Prostate gland (tissue), 2 donors: ENCODE data around the gene TRIM37. TPM values are rescaled to one million over a fixed set of nuclear protein-coding genes. Genes with fewer than 3 reads are reported as not detected.
"Not testable (repeated sequence)": the region's sequence is repeated elsewhere in the genome, so short reads cannot be mapped to it uniquely, and the experiment has no call there.

Source experiments
- DNase-seq: peaks from one replicate; pipeline ENCODE4 v3.0.0-alpha.2; 2019; ENCODE audit warnings: low spot score
- H3K27ac ChIP-seq, 2 donors: fragments of 200-600 bp; sonication (generic); 2 replicates each; pipeline ENCODE4 v1.5.1; 2017 to 2019
- H3K27me3 ChIP-seq: fragments of 200-600 bp; sonication (generic); replicated peaks from 2 replicates; pipeline ENCODE4 v1.5.1; 2019; ENCODE audit not compliant: insufficient read depth
- H3K36me3 ChIP-seq, 2 donors: fragments of 200-600 bp; sonication (generic); 1 replicate in 1 of 2; 2 replicates in 1 of 2; pipeline versions ENCODE4 v1.5.1 to v1.8.1; 2017 to 2019
- H3K4me1 ChIP-seq: fragments of 200-600 bp; sonication (generic); replicated peaks from 2 replicates; pipeline ENCODE4 v1.5.1; 2019
- H3K4me3 ChIP-seq, 2 donors: fragments of 200-600 bp; sonication (generic); 2 replicates each; pipeline ENCODE4 v1.5.1; 2017 to 2019
- H3K9me3 ChIP-seq: fragments of 200-600 bp; sonication (generic); 2 replicates; pipeline ENCODE4 v1.5.1; 2017
- POLR2A ChIP-seq: fragments of 450-650 bp; IDR thresholded peaks from one replicate; pipeline ENCODE4 v1.6.1; 2016; ENCODE audit warnings: antibody characterized with exemption, mild to moderate bottlenecking
- POLR2AphosphoS5 ChIP-seq: sonication (generic); formaldehyde crosslinking; IDR thresholded peaks from one replicate; pipeline ENCODE4 v1.6.1; 2017; ENCODE audit warnings: antibody characterized with exemption
- WGBS: methylation state at CpG from one replicate; pipeline ENCODE4 v1.1.5; 2018; 5-methylcytosine and 5-hydroxymethylcytosine counted together
- intact Hi-C: fragments of 100-400 bp; cut with DNase I; formaldehyde crosslinking; loops from one replicate; pipeline ENCODE4 v1.14.2; 2022
- total RNA-seq, 2 donors: library from RNA; depleted of rRNA; stranded (reverse); fragments of >200 nt; gene quantifications; one replicate each; pipeline ENCODE4 v1.1.0, GENCODE V29; 2016
- TF ChIP-seq, protein P1 (sequence below), 4 experiments: fragments of 200-600 bp in 2 of 4; fragments of 450-650 bp in 2 of 4; sonication (generic) in 2 of 4; IDR thresholded peaks; 1 replicate in 3 of 4; 2 replicates in 1 of 4; pipeline ENCODE4 v1.5.1; 2016 to 2019; ENCODE audit warnings: antibody characterized with exemption in 4 of 4, mild to moderate bottlenecking in 2 of 4, moderate library complexity in 2 of 4

TRIM37 gene
- total RNA-seq, 2 donors from 2014 or later: 22.6 to 55.5 TPM

DNA sequence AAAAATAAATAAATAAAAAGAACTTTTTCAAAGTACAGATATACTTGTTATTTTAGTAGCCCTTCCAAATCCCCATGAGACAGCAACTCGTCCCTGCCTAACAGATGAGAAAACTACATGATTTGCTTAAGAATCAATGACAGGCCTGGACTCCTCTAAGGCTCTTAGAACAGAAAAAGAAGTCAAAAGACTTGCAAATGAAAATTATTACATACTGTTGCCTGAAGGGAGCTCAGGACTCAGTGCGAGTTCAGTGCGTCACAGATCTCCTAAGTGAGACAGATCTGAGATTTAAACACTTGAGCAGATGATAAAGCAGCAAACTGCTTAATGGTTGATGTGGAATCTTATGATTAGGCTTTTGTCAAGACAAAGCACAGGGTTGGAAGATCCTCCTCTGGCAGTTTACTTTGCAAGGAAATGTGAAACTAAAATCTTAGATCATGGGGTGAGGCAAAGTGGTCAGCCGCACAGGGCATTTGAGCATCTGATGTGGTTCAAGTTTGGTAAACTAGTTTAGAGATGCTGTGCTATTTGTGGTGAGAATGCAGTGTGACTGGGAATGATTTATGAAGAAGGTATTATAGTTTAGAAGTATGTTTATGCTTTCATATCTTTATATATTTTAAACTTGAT, 138.1 kb downstream of the TRIM37 start:
- no peak overlapping the region for H3K4me3 ChIP-seq
- no peak for DNase-seq
- H3K36me3 ChIP-seq: no peaks in the 10 kb centered on the region
- H3K27ac ChIP-seq: no peak overlapping the region
- WGBS: 57% methylated on average over 4 of the region's 4 CpGs
- H3K9me3 ChIP-seq: no peaks in the 10 kb centered on the region
- H3K27me3 ChIP-seq: no peaks in the 10 kb centered on the region
- TF ChIP-seq POLR2A (no peak), POLR2AphosphoS5 (no peak)
- TF ChIP-seq, protein P1, sequence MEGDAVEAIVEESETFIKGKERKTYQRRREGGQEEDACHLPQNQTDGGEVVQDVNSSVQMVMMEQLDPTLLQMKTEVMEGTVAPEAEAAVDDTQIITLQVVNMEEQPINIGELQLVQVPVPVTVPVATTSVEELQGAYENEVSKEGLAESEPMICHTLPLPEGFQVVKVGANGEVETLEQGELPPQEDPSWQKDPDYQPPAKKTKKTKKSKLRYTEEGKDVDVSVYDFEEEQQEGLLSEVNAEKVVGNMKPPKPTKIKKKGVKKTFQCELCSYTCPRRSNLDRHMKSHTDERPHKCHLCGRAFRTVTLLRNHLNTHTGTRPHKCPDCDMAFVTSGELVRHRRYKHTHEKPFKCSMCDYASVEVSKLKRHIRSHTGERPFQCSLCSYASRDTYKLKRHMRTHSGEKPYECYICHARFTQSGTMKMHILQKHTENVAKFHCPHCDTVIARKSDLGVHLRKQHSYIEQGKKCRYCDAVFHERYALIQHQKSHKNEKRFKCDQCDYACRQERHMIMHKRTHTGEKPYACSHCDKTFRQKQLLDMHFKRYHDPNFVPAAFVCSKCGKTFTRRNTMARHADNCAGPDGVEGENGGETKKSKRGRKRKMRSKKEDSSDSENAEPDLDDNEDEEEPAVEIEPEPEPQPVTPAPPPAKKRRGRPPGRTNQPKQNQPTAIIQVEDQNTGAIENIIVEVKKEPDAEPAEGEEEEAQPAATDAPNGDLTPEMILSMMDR (IDR thresholded peaks at IDR 0.05): no peak
- no peaks in the 10 kb centered on the region for H3K4me1 ChIP-seq
- intact Hi-C loops: no loop called here

DNA sequence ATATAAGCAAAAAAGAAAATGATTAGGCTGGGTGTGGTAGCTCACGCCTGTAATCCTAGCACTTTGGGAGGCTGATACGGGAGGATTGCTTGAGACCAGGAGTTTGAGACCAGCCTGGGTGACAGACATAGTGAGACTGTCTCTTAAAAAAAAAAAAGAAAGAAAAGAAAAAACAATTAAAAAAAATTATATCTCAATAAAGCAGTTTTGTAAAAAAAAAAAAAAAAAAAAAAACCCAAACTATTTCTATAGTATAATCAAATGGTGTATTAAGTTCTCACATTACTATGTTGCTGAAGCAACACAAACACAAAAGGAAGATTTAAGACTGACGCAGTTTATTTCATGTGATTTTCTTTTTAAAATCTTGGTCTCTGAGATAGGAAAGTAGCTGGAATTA, 140.5 kb downstream of the TRIM37 start:
- no peaks in the 10 kb centered on the region for H3K4me1 ChIP-seq
- TF ChIP-seq POLR2AphosphoS5 (no peak), POLR2A (no peak)
- TF ChIP-seq, protein P1 (IDR thresholded peaks at IDR 0.05): no peak
- WGBS: 94% methylated on average over 3 of the region's 3 CpGs
- intact Hi-C loops: no loop called here
- no peak overlapping the region for H3K27ac ChIP-seq
- H3K9me3 ChIP-seq: no peaks in the 10 kb centered on the region
- no peak overlapping the region for H3K4me3 ChIP-seq
- no peaks in the 10 kb centered on the region for H3K36me3 ChIP-seq
- H3K27me3 ChIP-seq: no peaks in the 10 kb centered on the region
- no peak for DNase-seq

DNA sequence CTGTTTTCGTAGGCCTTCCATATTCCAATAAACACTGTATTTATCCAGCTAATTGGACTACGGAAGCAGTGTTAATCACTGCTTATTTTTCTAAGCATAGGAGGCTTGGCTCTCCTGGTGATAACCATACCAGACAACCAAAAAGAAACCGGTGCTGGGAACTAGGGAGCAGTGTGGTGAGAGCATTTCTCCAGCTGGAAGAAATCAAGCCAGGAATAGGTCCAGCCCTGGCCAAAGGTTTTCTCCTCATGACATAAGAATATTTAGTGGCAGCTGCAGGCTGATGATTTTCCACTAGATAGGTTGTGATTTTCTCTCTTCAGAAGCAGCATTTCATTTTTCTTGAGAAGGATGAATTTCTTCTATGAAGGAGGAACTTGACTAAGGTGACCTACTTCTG, 141.5 kb downstream of the TRIM37 start:
- 65% methylated on average over 3 of the region's 3 CpGs for WGBS
- Histone ChIP-seq H3K4me1 (no peaks in the 10 kb centered on the region), H3K27me3 (no peaks in the 10 kb centered on the region), H3K4me3 (no peak overlapping the region), H3K36me3 (no peaks in the 10 kb centered on the region), H3K27ac (no peak overlapping the region), H3K9me3 (no peaks in the 10 kb centered on the region)
- TF ChIP-seq, protein P1 (IDR thresholded peaks at IDR 0.05): no peak
- TF ChIP-seq POLR2A (no peak), POLR2AphosphoS5 (no peak)
- intact Hi-C loops: no loop called here
- DNase-seq: no peak

DNA sequence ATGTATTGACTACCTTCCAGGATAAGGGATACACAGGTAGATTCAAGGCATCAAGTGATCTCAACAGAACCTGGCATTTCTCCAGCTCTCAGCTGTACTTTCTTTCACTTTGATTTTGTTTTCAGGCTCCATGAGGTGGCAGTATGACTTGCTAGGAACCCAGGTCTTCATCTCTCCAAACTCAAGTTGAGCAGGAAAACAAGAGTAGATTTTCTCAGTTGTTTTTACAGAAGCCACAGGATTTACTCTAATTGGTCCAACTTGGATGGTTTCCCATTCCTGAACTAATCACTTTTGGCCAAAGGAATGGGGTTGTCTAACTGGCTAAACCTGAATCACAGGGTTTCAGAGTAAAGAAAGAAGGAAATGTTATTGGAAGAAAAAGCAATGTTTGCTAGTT, 146.6 kb downstream of the TRIM37 start:
- intact Hi-C loops: no loop called here
- no peak overlapping the region for H3K4me3 ChIP-seq
- H3K27ac ChIP-seq: peak overlapping the region; percentile 22 to 55

DNA sequence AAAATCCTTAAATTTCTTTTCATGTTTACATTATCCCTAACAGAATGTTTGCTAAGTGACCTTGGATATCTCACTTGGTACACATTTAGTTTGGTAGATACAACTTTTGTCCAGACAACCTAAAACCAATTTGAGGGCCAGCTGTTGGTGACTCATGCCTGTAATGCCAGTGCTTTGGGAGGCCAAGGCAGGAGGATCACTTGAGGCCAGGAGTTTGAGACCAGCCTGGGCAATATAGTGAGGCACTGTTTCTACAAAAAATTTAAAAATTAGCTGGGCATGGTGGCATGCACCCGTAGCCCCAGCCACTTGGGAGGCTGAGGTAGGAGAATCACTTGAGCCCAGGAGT, 149.0 kb downstream of the TRIM37 start:
- DNase-seq, H3K27ac ChIP-seq, intact Hi-C loops, H3K4me1 ChIP-seq, H3K4me3 ChIP-seq, H3K36me3 ChIP-seq, H3K9me3 ChIP-seq, H3K27me3 ChIP-seq: not testable (repeated sequence)
- 96% methylated on average over 1 of the region's 1 CpG for WGBS

More for the DNA sequence above, 146.6 kb downstream of the TRIM37 start:
- DNase-seq: peak; percentile 72
- TF ChIP-seq POLR2A (no peak), POLR2AphosphoS5 (peak; percentile 89)
- TF ChIP-seq, protein P1 (IDR thresholded peaks at IDR 0.05): peak in 3 of 4 experiments; percentile 11 to 34 (median 18)
- Histone ChIP-seq H3K36me3 (no peaks in the 10 kb centered on the region), H3K27me3 (no peaks in the 10 kb centered on the region), H3K9me3 (no peaks in the 10 kb centered on the region), H3K4me1 (no peaks in the 10 kb centered on the region)
